ENCODE data around the gene SLC35C1. TPM values are rescaled to one million over a fixed set of nuclear protein-coding genes. Genes with fewer than 3 reads are reported as not detected.
"Not testable (repeated sequence)": the region's sequence is repeated elsewhere in the genome, so short reads cannot be mapped to it uniquely, and the experiment has no call there.

SLC35C1 gene
- total and polyA plus RNA-seq, 4 experiments from 2014 or later = 18.6 to 21.5 (median 20.1) TPM

- peaks cover 8 to 12% (median 11%) of the 10 kb centered on the region in 4 donors for H3K4me1 Mint-ChIP-seq
- peaks cover 0 to 2% of the 10 kb centered on the region in 2 donors for H3K27me3 Mint-ChIP-seq
- no peaks in the 10 kb centered on the region for H3K36me3 Mint-ChIP-seq
- DNase-seq = no peak
- H3K4me3 ChIP-seq (ENCODE audit: low read length in 2 of 2) = no peak overlapping the region
- peak overlapping the region in 3 of 8 donors; percentile 17 to 77 (median 66) for H3K4me3 Mint-ChIP-seq
- ChIA-PET POLR2A (ENCODE audit: partially characterized antibody) (interaction anchor here (0.8 to 1.6 kb wide), 3 partner anchors 9 to 84 kb away, joined by 3 to 8 read pairs (median 4); no protein-coding TSS in a partner anchor), CTCF (ENCODE audit: partially characterized antibody) (interaction anchor here (0.7 to 2.4 kb wide), 7 partner anchors 9 to 173 kb away, joined by 3 to 20 read pairs (median 4); partner anchors contain the start of gene CRY2)
- no peaks in the 10 kb centered on the region for H3K27me3 ChIP-seq (ENCODE audit: insufficient read depth, low read length)
- no peaks in the 10 kb centered on the region for H3K9me3 Mint-ChIP-seq
- H3K36me3 ChIP-seq (ENCODE audit: insufficient read depth, low read length) = no peaks in the 10 kb centered on the region
- intact Hi-C loops (cut with micrococcal nuclease) = no loop called here
- no peaks in the 10 kb centered on the region for H3K9me3 ChIP-seq (ENCODE audit: control insufficient read depth in 1 of 2, low read length in 2 of 2)
- peak overlapping the region in 4 of 7 donors; percentile 8 to 85 (median 54) for H3K27ac Mint-ChIP-seq
- peaks cover 15% of the 10 kb centered on the region for H3K4me1 ChIP-seq (ENCODE audit: insufficient read depth, low read length)
- no peak overlapping the region for H3K27ac ChIP-seq (ENCODE audit: low read depth, low read length)
Measured at GRCh38 chr11:45833761-45834160, 28.8 kb downstream of the SLC35C1 start.

GRCh38 chr11:45834298-45834756 lies 29.4 kb downstream of the SLC35C1 start:
- Mint-ChIP-seq H3K27me3 (peaks cover 0 to 2% of the 10 kb centered on the region in 2 donors), H3K36me3 (no peaks in the 10 kb centered on the region), H3K4me1 (peaks cover 8 to 12% (median 11%) of the 10 kb centered on the region in 4 donors), H3K4me3 (peak overlapping the region in 2 of 8 donors; percentile 4 to 77), H3K9me3 (no peaks in the 10 kb centered on the region), H3K27ac (peak overlapping the region in 5 of 7 donors; percentile 8 to 86 (median 81))
- intact Hi-C loops (cut with micrococcal nuclease) = no loop called here
- Histone ChIP-seq H3K27me3 (ENCODE audit: insufficient read depth, low read length) (no peaks in the 10 kb centered on the region), H3K4me3 (ENCODE audit: low read length in 2 of 2) (no peak overlapping the region), H3K36me3 (ENCODE audit: insufficient read depth, low read length) (no peaks in the 10 kb centered on the region), H3K27ac (ENCODE audit: low read depth, low read length) (no peak overlapping the region), H3K4me1 (ENCODE audit: insufficient read depth, low read length) (peaks cover 15% of the 10 kb centered on the region), H3K9me3 (ENCODE audit: control insufficient read depth in 1 of 2, low read length in 2 of 2) (no peaks in the 10 kb centered on the region)
- ChIA-PET POLR2A (ENCODE audit: partially characterized antibody) (interaction anchor here (0.8 to 1.6 kb wide), 3 partner anchors 9 to 84 kb away, joined by 3 to 8 read pairs (median 4); no protein-coding TSS in a partner anchor), CTCF (ENCODE audit: partially characterized antibody) (interaction anchor here (0.7 to 2.4 kb wide), 8 partner anchors 9 to 172 kb away, joined by 3 to 20 read pairs (median 4); partner anchors contain the start of gene CRY2)
- no peak for DNase-seq

GRCh38 chr11:45839204-45839603 lies 34.3 kb downstream of the SLC35C1 start:
- DNase-seq = no peak
- Mint-ChIP-seq H3K27ac (no peak overlapping the region), H3K4me1 (peaks cover 5 to 17% (median 15%) of the 10 kb centered on the region in 4 donors), H3K27me3 (peaks cover 0 to 4% of the 10 kb centered on the region in 2 donors), H3K36me3 (no peaks in the 10 kb centered on the region), H3K4me3 (no peak overlapping the region), H3K9me3 (peaks cover 0 to 1% (median 0%) of the 10 kb centered on the region in 8 donors)
- CTCF ChIA-PET (ENCODE audit: partially characterized antibody) = no interaction called here
- Histone ChIP-seq H3K4me3 (ENCODE audit: low read length in 2 of 2) (no peak overlapping the region), H3K27ac (ENCODE audit: low read depth, low read length) (no peak overlapping the region), H3K36me3 (ENCODE audit: insufficient read depth, low read length) (no peaks in the 10 kb centered on the region), H3K4me1 (ENCODE audit: insufficient read depth, low read length) (peaks cover 12% of the 10 kb centered on the region), H3K9me3 (ENCODE audit: control insufficient read depth in 1 of 2, low read length in 2 of 2) (no peaks in the 10 kb centered on the region), H3K27me3 (ENCODE audit: insufficient read depth, low read length) (no peaks in the 10 kb centered on the region)
- POLR2A ChIA-PET (ENCODE audit: partially characterized antibody) = no interaction called here
- intact Hi-C loops (cut with micrococcal nuclease) = no loop called here

- CTCF ChIA-PET (ENCODE audit: partially characterized antibody); H3K27me3 Mint-ChIP-seq; H3K9me3 Mint-ChIP-seq; H3K36me3 ChIP-seq (ENCODE audit: insufficient read depth, low read length); H3K27me3 ChIP-seq (ENCODE audit: insufficient read depth, low read length); H3K4me3 ChIP-seq (ENCODE audit: low read length in 2 of 2); H3K36me3 Mint-ChIP-seq; H3K4me1 ChIP-seq (ENCODE audit: insufficient read depth, low read length); H3K9me3 ChIP-seq (ENCODE audit: control insufficient read depth in 1 of 2, low read length in 2 of 2); H3K27ac Mint-ChIP-seq; H3K4me3 Mint-ChIP-seq; H3K27ac ChIP-seq (ENCODE audit: low read depth, low read length); DNase-seq; POLR2A ChIA-PET (ENCODE audit: partially characterized antibody): not testable (repeated sequence)
- peaks cover 3 to 14% (median 11%) of the 10 kb centered on the region in 4 donors for H3K4me1 Mint-ChIP-seq
- intact Hi-C loops (cut with micrococcal nuclease) = loop anchor here (10.0 kb wide), 2 partner anchors 275 to 1425 kb away; no protein-coding TSS in a partner anchor
Measured at GRCh38 chr11:45840251-45840650, 35.3 kb downstream of the SLC35C1 start.

GRCh38 chr11:45843158-45843924 lies 38.4 kb downstream of the SLC35C1 start:
- Mint-ChIP-seq H3K27ac (peak overlapping the region; percentile 77 to 98 (median 92)), H3K36me3 (peaks cover 0 to 5% of the 10 kb centered on the region in 2 donors), H3K9me3 (peaks cover 0 to 5% (median 0%) of the 10 kb centered on the region in 8 donors), H3K4me1 (peaks cover 10 to 38% (median 26%) of the 10 kb centered on the region in 4 donors), H3K4me3 (peak overlapping the region; percentile 2 to 73 (median 18)), H3K27me3 (peaks cover 0 to 3% of the 10 kb centered on the region in 2 donors)
- Histone ChIP-seq H3K9me3 (ENCODE audit: control insufficient read depth in 1 of 2, low read length in 2 of 2) (no peaks in the 10 kb centered on the region), H3K4me3 (ENCODE audit: low read length in 2 of 2) (no peak overlapping the region), H3K36me3 (ENCODE audit: insufficient read depth, low read length) (no peaks in the 10 kb centered on the region), H3K4me1 (ENCODE audit: insufficient read depth, low read length) (peaks cover 19% of the 10 kb centered on the region), H3K27me3 (ENCODE audit: insufficient read depth, low read length) (no peaks in the 10 kb centered on the region), H3K27ac (ENCODE audit: low read depth, low read length) (peak overlapping the region; percentile 61)
- DNase-seq = peak; percentile 91 to 96 (median 95)
- POLR2A ChIA-PET (ENCODE audit: partially characterized antibody) = interaction anchor here (0.6 to 5.7 kb wide), 4 partner anchors 9 to 72 kb away, joined by 3 to 38 read pairs (median 3); partner anchors contain the start of gene SLC35C1
- intact Hi-C loops (cut with micrococcal nuclease) = loop anchor here (1.0 to 10.0 kb wide), 4 partner anchors 72 to 1421 kb away; no protein-coding TSS in a partner anchor
- CTCF ChIA-PET (ENCODE audit: partially characterized antibody) = interaction anchor here (0.6 to 5.9 kb wide), 26 partner anchors 8 to 402 kb away, joined by 3 to 34 read pairs (median 5); partner anchors contain the start of genes PEX16 and SLC35C1

GRCh38 chr11:45844822-45845578 lies 40.1 kb downstream of the SLC35C1 start:
- peaks cover 0 to 5% (median 0%) of the 10 kb centered on the region in 8 donors for H3K9me3 Mint-ChIP-seq
- H3K9me3 ChIP-seq (ENCODE audit: control insufficient read depth in 1 of 2, low read length in 2 of 2) = no peaks in the 10 kb centered on the region
- H3K27me3 Mint-ChIP-seq = peaks cover 0 to 3% of the 10 kb centered on the region in 2 donors
- H3K27ac ChIP-seq (ENCODE audit: low read depth, low read length) = no peak overlapping the region
- intact Hi-C loops (cut with micrococcal nuclease) = loop anchor here (10.0 kb wide), 2 partner anchors 270 to 1420 kb away; no protein-coding TSS in a partner anchor
- H3K4me1 Mint-ChIP-seq = peaks cover 20 to 51% (median 39%) of the 10 kb centered on the region in 4 donors
- ChIA-PET CTCF (ENCODE audit: partially characterized antibody) (interaction anchor here (0.7 to 5.9 kb wide), 7 partner anchors 10 to 161 kb away, joined by 3 to 34 read pairs (median 3); partner anchors contain the start of gene PEX16), POLR2A (ENCODE audit: partially characterized antibody) (interaction anchor here (0.7 to 5.7 kb wide), 2 partner anchors 40 to 161 kb away, joined by 3 to 38 read pairs; partner anchors contain the start of gene SLC35C1)
- DNase-seq = no peak
- no peaks in the 10 kb centered on the region for H3K36me3 ChIP-seq (ENCODE audit: insufficient read depth, low read length)
- H3K27ac Mint-ChIP-seq = peak overlapping the region; percentile 37 to 98 (median 97)
- peaks cover 3 to 13% of the 10 kb centered on the region in 2 donors for H3K36me3 Mint-ChIP-seq
- no peaks in the 10 kb centered on the region for H3K27me3 ChIP-seq (ENCODE audit: insufficient read depth, low read length)
- no peak overlapping the region for H3K4me3 ChIP-seq (ENCODE audit: low read length in 2 of 2)
- H3K4me1 ChIP-seq (ENCODE audit: insufficient read depth, low read length) = peaks cover 30% of the 10 kb centered on the region
- H3K4me3 Mint-ChIP-seq = peak overlapping the region in 2 of 8 donors; percentile 39 to 54

Measured in CD4-positive, alpha-beta memory T cell (primary cell).